Gastrocnemius medialis (tissue), 4 donors: ENCODE data around the gene P2RY11. TPM values are rescaled to one million over a fixed set of nuclear protein-coding genes. Genes with fewer than 3 reads are reported as not detected.

ENCODE experiments used
- ATAC-seq, 2 donors: fragments of 150-250 bp; one replicate each; pipeline ENCODE4 v1.9.1; 2016
- DNase-seq, 2 donors: peaks; one replicate each; pipeline ENCODE4 v3.0.0-alpha.2; 2019
- H3K27ac ChIP-seq, 4 donors: fragments of 200-600 bp; sonication (generic); 1 replicate in 1 of 4; 2 replicates in 3 of 4; pipeline ENCODE4 v1.5.1; 2016 to 2018; ENCODE audit warnings: mild to moderate bottlenecking in 2 of 4, moderate library complexity in 1 of 4
- H3K27me3 ChIP-seq, 3 donors: fragments of 200-600 bp; sonication (generic) in 2 of 3; 1 replicate in 1 of 3; 2 replicates in 2 of 3; pipeline versions ENCODE4 v1.5.1 to v1.6.0; 2016 to 2019; ENCODE audit warnings: mild to moderate bottlenecking in 1 of 3, moderate library complexity in 1 of 3
- H3K36me3 ChIP-seq, 2 donors: fragments of 200-600 bp; sonication (generic) in 1 of 2; one replicate each; pipeline ENCODE4 v1.5.1; 2017 to 2018
- H3K4me1 ChIP-seq, 2 donors: fragments of 200-600 bp; sonication (generic) in 1 of 2; one replicate each; pipeline ENCODE4 v1.5.1; 2016 to 2017; ENCODE audit warnings: mild to moderate bottlenecking in 2 of 2
- H3K4me3 ChIP-seq, 4 donors: fragments of 200-600 bp; sonication (generic) in 3 of 4; 1 replicate in 1 of 4; 2 replicates in 3 of 4; pipeline ENCODE4 v1.5.1; 2016 to 2019; ENCODE audit warnings: mild to moderate bottlenecking in 2 of 4
- H3K9me3 ChIP-seq, 3 donors: fragments of 200-600 bp; sonication (generic) in 2 of 3; 1 replicate in 1 of 3; 2 replicates in 2 of 3; pipeline ENCODE4 v1.5.1; 2016 to 2019
- POLR2A ChIP-seq, 2 donors: fragments of 450-650 bp; IDR thresholded peaks; one replicate each; pipeline ENCODE4 v1.6.1; 2017; ENCODE audit warnings: antibody characterized with exemption in 2 of 2, mild to moderate bottlenecking in 2 of 2, moderate library complexity in 2 of 2
- in situ Hi-C, 4 donors: fragments of 200-750 bp; cut with MboI; loops; one replicate each; pipeline versions ENCODE4 v1.15.0 to v1.8.0; 2017; ENCODE audit warnings: low sequenced_read_pairs in 4 of 4
- intact Hi-C: fragments of 100-400 bp; cut with DNase I; formaldehyde crosslinking; loops from one replicate; pipeline ENCODE4 v1.15.1; 2023; ENCODE audit warnings: low total_unique reads
- total RNA-seq, 4 donors: library from RNA; depleted of rRNA; stranded (reverse); fragments of >200 nt; gene quantifications; one replicate each; pipeline versions ENCODE4 v1.1.0 to v1.2.3, GENCODE V29; 2016
- TF ChIP-seq, protein P1 (sequence below), 5 experiments: fragments of 450-650 bp in 3 of 5; fragments of 200-600 bp in 2 of 5; sonication (generic) in 2 of 5; IDR thresholded peaks in 4 of 5; conservative IDR thresholded peaks in 1 of 5; 1 replicate in 4 of 5; 2 replicates in 1 of 5; pipeline ENCODE4 v1.5.1; 2016 to 2019; ENCODE audit warnings: antibody characterized with exemption in 5 of 5, mild to moderate bottlenecking in 3 of 5, moderate library complexity in 3 of 5

P2RY11 gene
- total RNA-seq, 4 donors from 2014 or later = 2.4 to 4.3 (median 3.9) TPM; not detected in 1

GRCh38 chr19:10091370-10091687 is 20.2 kb upstream of the P2RY11 start:
- intact Hi-C loops = no loop called here
- DNase-seq = no peak

GRCh38 chr19:10091895-10092641 is 19.4 kb upstream of the P2RY11 start:
- intact Hi-C loops (no loop called here), in situ Hi-C loops (no loop called here)
- DNase-seq (no peak), ATAC-seq (no peak)
- no peaks in the 10 kb centered on the region for H3K36me3 ChIP-seq
- peaks cover 0 to 13% (median 10%) of the 10 kb centered on the region in 3 donors for H3K27me3 ChIP-seq
- H3K4me1 ChIP-seq = peaks cover 5 to 6% of the 10 kb centered on the region in 2 donors
- no peak overlapping the region for H3K4me3 ChIP-seq
- no peaks in the 10 kb centered on the region for H3K9me3 ChIP-seq
- H3K27ac ChIP-seq = no peak overlapping the region
- TF ChIP-seq, protein P1, sequence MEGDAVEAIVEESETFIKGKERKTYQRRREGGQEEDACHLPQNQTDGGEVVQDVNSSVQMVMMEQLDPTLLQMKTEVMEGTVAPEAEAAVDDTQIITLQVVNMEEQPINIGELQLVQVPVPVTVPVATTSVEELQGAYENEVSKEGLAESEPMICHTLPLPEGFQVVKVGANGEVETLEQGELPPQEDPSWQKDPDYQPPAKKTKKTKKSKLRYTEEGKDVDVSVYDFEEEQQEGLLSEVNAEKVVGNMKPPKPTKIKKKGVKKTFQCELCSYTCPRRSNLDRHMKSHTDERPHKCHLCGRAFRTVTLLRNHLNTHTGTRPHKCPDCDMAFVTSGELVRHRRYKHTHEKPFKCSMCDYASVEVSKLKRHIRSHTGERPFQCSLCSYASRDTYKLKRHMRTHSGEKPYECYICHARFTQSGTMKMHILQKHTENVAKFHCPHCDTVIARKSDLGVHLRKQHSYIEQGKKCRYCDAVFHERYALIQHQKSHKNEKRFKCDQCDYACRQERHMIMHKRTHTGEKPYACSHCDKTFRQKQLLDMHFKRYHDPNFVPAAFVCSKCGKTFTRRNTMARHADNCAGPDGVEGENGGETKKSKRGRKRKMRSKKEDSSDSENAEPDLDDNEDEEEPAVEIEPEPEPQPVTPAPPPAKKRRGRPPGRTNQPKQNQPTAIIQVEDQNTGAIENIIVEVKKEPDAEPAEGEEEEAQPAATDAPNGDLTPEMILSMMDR (IDR thresholded peaks at IDR 0.05 in 4 of 5, conservative IDR thresholded peaks at IDR 0.05 in 1 of 5) = no peak
- TF ChIP-seq POLR2A (IDR thresholded peaks at IDR 0.05) = no peak

More at GRCh38 chr19:10091370-10091687, 20.2 kb upstream of the P2RY11 start:
- Histone ChIP-seq H3K9me3 (no peaks in the 10 kb centered on the region), H3K27me3 (peaks cover 0 to 18% (median 17%) of the 10 kb centered on the region in 3 donors), H3K36me3 (no peaks in the 10 kb centered on the region), H3K4me3 (no peak overlapping the region), H3K4me1 (peaks cover under 1 to 5% of the 10 kb centered on the region in 2 donors), H3K27ac (no peak overlapping the region)
- no peak for TF ChIP-seq POLR2A (IDR thresholded peaks at IDR 0.05)
- TF ChIP-seq, protein P1 (IDR thresholded peaks at IDR 0.05 in 4 of 5, conservative IDR thresholded peaks at IDR 0.05 in 1 of 5) = no peak
- in situ Hi-C loops = no loop called here
- no peak for ATAC-seq

DNA sequence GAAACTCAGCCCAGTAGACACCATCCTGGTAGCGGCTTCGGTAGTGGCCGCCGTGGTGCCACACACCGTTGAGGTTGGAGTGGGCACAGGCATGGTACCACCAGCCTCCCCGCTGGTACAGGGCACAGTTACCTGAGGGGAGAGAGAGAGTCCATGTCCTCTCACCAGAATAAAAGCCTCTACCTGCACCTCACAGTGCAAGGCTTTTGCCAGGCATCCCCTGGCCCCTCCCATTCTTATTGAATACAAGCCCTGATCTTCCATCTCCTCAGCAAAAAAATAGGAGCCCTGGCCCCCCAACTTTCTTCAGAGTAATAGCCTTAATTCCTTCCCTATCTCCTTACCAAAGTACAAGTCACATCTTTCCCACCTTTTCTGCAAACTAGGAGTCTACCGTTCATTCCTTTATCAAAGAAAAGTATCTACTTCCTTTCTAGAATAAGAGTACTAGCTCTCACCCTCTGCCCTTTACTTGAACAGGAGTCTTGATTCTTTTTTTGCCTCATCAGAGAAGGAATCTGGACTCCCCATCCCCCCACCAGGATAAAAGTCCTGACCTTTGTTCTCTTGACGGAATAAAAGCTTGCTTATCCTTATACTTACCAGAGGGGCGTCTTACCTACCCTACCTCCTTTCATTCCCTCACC is 18.7 kb upstream of the P2RY11 start:
- ATAC-seq (no peak), DNase-seq (no peak)
- H3K4me3 ChIP-seq = no peak overlapping the region
- H3K4me1 ChIP-seq = peaks cover 5 to 6% of the 10 kb centered on the region in 2 donors
- H3K27ac ChIP-seq = no peak overlapping the region
- H3K9me3 ChIP-seq = no peaks in the 10 kb centered on the region
- TF ChIP-seq, protein P1 (IDR thresholded peaks at IDR 0.05 in 4 of 5, conservative IDR thresholded peaks at IDR 0.05 in 1 of 5) = no peak
- TF ChIP-seq POLR2A (IDR thresholded peaks at IDR 0.05) = no peak
- peaks cover 0 to 13% (median 9%) of the 10 kb centered on the region in 3 donors for H3K27me3 ChIP-seq
- in situ Hi-C loops (no loop called here), intact Hi-C loops (no loop called here)
- H3K36me3 ChIP-seq = no peaks in the 10 kb centered on the region

DNA sequence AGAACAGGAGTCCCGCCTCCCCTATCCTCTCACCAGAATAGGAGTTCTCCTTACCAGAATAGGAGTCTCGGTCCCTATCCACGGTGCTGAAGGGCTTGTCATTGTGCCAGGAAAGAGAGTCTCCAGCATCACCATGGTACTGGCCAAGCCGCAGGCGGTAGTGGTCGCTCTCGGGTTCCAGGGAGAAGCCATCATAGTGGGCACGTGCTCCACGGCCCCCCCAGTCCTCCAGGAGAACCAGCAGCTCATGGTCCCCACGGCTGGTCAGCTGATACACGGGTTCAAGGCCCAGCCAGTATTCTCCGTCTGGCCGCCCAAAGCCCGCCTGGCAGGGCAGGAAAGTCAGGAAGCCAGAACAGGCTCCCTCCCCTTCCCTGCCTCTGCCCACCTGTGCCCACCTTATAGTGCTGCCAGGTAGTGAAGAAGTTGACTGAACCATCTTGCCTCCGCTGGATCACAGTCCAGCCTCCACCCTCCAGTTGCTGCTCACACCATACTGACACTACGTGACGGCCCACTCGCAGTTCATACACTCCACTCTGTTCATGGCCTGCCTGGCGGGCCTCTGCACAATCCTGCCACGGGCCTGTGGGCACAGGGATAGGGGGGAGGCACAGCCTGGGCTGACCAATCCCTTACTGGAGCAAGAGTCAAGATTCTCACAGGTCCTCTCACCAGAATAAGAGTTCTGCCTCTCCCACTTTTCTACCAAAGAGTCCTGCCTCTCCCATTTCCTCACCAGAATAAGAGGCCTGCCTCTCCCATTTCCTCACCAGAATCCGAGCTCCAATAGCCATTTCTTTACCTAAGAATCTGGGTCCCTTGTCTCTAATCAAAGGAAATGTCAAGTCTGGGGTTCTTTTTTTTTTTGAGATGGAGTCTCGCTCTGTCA is 18.0 kb upstream of the P2RY11 start:
- intact Hi-C loops (no loop called here), in situ Hi-C loops (no loop called here)
- Histone ChIP-seq H3K4me3 (no peak overlapping the region), H3K36me3 (no peaks in the 10 kb centered on the region), H3K27me3 (peaks cover 0 to 13% (median 9%) of the 10 kb centered on the region in 3 donors), H3K9me3 (no peaks in the 10 kb centered on the region), H3K27ac (no peak overlapping the region), H3K4me1 (peaks cover 5 to 6% of the 10 kb centered on the region in 2 donors)
- DNase-seq (no peak), ATAC-seq (no peak)
- TF ChIP-seq POLR2A (IDR thresholded peaks at IDR 0.05) = no peak
- TF ChIP-seq, protein P1 (IDR thresholded peaks at IDR 0.05 in 4 of 5, conservative IDR thresholded peaks at IDR 0.05 in 1 of 5) = no peak
